CD4-positive, alpha-beta T cell treated with Interleukin-6 for 4 hours (primary cell): ENCODE data around the gene PLEKHG1.

Experiments used
- DNase-seq: peaks from one replicate; pipeline ENCODE4 v3.0.0-alpha.2; 2020; ENCODE audit warnings: mixed read lengths

The PLEKHG1 gene

DNA sequence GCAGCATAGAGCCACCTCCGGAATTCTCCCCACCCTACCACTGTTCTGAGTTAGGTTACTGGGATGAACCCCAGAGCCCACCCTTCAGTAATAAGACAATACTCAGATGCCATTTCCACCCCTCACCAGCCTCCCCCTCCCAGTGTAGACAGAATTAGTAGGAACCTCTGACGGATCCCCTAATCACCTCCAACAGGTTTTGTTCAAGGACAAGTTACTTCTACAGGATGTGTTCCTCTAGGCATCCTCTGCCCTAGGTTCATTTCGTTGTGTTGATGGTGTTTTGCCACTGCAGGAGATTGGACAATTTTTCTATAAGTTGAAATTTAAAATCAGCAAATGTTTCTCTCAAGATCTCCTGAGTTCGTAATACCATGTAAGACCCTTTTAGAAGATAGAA, 22.8 kb downstream of the PLEKHG1 start:
- DNase-seq = no peak

DNA sequence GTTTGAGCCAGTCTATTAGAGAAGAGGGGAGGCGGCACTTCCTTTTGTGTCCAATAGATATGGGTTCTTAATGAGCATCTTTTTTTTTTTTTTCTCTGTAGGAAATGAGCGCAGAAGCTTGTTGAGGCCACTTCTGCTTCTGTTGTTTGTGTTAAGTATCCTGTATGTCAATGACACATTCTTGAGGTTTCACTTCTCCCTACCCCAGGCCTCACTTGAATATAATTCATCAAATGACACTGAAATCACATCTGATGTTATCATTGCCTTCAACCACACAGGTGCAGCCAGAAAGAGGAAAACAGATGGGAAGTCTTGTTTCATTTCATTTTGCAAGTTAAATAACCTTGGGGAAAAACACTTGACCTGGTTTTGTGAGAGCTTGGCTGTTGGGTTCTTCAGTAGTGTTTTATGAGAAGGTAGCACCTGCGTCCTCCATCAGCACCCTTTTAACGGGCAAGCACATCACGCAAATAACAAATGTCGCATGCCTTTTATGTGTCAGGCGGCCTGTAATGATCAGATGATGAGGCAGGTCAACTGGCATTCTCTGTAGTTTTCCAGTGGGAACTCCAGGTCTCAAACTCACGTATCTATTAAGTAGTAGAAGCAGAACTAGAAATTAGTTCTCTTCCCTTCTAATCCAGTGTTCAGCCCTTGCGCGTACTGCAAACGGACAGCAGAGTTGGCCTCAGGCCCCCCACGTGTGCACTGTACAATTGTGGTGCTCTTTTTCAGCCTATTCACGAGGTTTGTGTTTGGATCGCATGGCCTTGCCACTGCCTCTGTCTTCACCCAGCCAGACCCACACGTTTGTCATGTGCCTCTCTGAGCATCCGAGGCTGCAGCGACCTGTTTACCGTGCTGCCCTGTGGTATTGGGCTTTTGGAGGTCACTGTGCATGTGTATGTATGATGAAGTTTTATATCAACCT, 23.5 kb downstream of the PLEKHG1 start:
- DNase-seq = no peak

DNA sequence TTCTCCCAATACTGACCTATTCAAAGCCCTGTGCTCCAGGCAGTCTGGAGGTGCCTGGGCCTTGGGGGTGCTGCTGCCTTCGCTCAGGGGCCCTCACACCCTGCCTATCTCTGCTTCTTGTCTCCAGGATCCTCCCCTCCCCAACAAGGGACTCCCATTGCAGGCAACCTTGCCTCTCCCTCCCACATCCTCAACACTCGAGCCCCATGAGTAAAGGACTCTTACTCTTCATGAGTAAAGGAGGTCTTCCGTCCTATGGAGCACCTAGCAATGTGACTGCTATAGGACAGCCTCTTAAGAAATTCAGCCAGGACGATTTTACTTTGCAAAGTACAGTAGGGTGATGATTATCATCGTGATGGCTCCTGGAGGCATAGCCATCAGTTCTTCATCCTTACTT, 24.5 kb downstream of the PLEKHG1 start:
- no peak for DNase-seq

DNA sequence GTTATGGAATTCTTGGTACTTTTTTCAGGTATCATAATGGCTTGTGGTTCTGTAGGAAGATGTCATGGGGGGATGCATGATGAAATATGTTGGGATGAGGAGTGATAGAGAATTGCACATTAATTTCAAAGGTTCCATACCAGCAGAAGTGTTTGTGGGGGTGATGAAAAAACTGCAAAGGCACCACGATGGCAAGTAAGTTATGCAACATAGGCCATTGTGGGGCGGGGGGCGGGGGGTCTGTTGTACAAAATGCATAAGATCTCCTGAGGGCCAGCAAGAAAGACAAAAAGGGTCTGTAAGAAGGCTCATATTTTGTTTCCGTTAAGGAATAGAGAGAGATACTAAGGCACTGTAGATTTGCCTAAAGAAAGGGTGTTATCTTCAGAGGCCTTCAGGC, 26.2 kb downstream of the PLEKHG1 start:
- DNase-seq = no peak

DNA sequence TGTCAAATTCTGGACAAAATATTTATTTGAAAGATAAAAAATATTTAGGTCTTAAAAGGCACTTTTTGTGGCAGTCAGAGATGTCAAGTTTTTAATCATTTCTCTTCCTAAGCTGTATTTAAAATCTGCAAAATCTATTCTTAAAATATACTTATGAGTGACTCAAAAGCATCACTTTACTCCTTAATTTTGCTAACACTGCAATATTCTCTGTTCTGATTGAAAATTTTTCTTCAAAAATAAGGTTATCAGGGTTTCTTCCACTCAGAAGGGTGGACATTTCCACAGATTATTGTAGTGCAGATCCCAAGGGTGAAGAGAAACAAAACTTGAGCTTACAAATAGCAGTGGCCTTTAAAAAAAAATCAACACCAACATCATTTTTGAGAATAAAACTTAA, 27.5 kb downstream of the PLEKHG1 start:
- DNase-seq = no peak

DNA sequence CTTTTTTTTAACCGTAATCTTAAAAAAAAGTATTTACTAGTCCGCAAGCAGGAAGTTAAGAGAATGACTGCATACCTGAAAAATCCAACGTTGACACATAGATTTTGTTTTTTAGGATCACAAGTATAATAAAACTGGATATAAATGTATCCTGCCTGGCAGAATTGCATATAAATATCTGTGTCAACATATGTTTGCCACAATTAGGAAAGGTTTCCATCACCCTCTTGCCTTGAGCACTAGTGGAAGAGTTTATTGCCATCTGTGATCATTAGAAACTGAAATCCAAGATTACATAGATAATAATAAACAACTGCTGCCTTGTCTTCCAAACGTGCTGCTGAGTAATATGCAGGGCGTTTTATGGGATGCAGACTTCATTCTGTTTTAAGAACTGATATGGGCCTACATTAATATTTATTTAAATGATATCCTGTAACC, 27.9 kb downstream of the PLEKHG1 start:
- DNase-seq = no peak

DNA sequence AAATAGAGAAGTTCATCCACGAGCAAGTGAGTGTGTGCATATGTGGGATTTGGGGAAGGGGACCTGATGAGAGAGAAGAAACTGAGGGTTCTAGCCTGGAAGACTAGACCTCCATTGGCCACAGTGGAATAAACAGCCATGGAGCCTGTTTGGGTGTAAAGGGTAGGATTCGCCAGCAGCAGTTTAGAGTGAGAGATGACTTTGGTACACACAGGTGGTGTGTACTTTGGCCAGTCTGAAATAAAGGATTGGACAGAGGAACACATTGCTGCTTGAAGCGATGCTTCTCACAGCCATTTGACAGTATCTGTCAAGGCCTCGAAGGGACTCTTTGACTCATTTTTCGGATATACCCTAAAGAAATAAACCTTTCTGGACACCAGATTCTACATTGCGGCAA, 29.2 kb downstream of the PLEKHG1 start:
- no peak for DNase-seq

DNA sequence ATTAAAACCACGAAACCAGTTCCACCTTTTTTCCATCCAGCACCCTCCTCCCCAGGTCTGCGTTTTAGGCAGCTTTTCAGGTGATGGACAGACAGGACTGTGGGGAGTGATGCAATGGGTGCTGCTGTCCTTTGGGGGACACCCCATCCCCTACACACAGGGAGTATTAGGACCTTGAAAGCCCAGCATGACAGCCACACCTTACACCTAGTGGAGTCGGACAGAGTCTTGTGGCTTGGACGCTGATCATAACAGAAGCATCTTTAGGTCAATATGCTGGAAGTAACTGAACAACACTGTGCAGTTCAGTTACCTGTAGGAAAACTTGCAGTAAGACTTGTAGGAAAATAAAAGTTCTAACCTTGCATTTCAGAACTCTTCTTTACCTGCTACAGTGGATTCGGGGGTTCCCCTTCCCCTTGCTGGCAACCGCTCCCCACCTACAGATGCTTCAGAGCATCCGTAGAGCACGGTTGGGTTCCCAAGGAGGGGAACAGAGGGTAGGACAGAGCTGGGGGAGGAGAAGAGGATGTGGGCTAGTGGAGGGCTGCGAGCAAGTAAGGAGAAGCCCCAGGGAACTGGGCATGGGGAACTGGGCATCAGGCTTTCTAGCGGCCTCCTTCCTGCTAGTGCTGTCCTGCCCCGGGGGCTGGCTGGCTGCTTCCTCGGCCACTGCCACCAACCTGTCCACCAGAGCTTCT, 31.7 kb downstream of the PLEKHG1 start:
- DNase-seq = no peak

DNA sequence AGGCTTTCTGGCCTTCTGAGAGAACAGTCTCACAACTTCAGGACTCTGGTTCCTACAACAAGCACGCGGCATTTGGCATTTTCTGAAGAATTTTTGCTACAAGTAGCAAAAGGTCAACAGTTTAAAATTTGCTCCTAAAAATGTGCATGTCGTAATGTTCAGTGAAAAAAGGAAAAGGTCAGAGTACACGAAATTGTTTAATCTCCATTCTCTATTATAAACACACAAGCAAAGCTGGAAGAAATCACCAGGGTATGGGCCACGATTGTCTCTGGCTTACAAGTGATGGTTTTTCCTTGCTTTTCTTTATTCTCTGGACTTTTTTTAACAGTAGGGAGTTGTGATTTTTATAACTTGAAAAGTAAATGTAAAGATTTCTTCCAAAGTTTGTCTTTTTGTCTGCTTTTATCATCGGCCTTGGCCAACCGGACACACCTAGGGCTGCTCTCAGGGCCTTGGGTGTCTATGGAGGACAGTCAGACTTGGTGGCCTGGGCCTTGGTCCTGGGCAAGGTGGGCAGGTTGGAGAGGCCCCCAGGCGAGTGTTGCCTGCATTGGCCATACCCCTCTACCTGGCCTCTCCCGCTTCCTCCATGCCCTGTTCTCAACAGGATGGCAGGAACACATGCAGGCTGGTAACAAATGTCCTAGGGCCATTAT, 32.4 kb downstream of the PLEKHG1 start:
- no peak for DNase-seq

DNA sequence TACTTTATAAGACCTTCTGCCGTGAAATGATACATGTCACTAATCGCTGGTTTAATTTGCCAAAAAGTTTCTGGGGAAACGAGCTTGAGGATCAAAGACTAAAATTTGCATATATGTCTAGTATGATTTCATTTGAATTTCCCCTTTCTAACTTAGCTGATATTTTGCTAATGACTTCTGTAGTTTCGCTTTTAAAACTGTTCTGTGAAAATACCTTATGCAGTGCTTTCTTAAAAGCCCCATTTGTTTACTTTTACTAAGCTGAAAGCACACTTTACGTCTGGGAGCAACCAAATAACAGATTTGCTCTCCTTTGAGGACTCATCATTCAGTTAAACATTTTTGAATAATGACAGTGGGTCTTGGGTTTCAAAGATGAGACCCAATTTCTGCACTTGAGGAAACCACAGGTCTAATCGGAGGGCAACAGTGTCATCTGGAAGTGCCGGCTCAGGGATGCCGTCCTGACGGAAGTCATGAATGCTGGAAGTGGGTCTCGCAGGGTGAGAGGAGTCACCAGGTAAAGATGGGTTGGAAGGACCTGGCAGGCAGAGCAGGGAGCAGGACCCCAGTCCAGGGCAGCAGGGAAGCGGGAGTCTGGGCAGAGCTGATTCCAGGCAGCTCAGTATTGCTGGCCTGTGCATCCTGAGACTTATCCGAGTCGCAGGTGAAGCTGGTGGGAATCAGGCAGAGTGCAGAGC, 33.2 kb downstream of the PLEKHG1 start:
- no peak for DNase-seq

DNA sequence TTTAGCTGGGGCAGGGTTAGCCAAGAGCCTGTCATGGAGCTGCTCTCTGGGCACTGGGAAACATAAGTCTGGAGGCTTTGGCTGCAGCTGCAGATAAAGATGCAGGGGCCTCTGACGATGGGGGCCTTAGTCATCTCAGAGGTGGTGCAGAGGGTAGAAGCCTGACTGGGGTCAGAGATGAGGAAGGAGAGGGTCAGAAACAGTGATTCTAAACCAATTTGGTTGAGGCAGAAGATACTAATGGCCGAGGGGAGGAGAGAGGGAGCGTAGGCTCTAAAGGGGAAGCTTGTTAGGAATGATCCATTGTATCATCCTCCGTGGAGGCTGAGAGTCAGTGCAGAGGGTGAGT, 33.8 kb downstream of the PLEKHG1 start:
- no peak for DNase-seq

DNA sequence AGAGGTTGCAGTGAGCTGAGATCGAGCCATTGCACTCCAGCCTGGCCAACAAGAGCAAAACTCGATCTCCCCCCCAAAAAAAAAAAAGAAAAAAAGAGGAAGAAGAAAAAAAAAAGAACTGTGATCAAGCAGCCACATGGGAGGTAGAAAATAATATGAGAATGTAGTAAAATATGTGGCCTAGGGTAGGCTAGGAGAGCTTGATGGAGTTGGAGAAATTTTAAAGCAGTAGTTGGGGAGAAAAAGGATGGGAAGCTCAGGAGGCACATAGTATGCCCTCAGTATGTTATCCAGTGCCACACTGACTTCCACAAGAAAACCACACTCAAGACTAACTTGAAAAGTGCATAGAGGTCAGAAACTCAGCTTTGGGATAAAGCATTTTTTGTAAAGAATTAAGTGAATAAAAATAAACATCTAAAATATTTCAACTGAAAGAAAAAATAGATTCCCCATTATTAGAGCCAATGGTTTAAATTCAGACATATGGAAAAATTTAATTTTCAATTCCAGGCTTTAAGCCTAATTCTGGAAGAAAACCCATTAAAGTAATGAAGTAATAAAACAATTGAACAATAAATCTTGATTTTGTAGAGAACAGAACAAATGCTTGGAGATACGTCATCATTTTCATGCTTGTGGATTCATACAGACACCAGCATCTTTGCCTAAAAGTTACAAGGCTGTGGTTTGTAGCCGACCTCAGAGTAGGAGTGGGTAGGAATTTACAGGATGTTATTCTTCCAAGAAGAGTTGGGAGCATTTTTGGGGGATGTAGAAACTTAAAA, 34.7 kb downstream of the PLEKHG1 start:
- no peak for DNase-seq

DNA sequence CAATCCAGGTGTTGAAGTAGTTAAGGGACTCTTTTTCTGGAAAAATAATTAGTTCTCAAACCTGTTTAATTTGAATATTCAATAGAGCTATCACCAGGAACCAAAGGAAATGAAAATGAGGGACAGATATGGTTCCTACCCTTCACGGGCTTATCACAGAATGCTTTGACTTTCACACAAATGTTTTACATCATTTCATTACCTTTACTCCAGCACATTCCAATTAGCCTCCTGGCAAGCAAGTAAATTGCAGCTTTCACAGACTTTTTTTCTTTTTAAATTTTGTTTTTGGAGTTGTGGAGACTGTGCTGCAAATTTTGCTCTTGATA, 35.2 kb downstream of the PLEKHG1 start:
- no peak for DNase-seq

DNA sequence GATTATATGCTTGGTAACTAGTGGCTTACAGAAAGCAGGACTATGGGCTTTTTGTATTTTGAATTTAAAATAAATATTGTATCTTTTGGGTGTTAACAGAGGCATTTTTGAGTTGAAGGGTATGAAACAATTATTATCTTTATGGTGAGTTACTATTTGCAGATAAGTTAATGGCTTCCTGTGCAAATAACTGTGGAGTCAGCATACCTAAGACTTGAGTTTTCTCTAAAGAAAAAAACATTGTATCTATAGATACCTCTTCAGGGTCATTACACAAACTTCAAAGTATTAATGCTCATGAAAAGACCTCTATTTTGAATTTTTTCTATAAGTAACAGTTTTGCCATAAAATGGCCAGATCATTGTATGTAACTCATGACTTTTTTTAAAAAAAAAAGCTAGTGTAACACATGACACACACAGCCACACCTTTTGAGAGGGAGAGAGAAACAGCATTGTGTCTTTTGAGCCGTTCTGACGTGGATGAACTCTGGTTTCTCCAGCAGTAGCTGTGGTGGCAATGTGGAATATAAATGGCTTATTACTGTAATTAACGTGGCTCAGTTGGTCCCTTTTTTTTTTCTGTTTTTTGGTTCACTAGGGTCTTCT, 36.3 kb downstream of the PLEKHG1 start:
- DNase-seq = no peak

DNA sequence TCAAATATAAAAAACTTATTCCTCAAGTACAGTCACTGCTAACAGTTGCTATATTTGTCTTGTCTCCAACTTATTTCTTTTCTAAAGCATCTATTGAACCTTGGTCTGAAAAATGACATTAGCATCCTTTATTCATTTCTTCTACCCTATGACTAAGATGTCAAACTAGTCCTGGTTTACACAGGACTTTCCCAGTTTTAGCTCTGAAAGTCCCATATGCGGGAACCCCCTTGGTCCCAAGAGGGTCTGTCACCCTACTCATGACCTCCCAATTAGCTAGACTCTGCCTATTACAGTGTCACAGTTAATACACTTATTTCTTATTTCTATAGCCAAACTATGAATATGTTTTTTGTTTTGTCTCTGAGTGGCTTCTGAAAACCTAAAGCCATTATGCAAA, 37.1 kb downstream of the PLEKHG1 start:
- DNase-seq = no peak

DNA sequence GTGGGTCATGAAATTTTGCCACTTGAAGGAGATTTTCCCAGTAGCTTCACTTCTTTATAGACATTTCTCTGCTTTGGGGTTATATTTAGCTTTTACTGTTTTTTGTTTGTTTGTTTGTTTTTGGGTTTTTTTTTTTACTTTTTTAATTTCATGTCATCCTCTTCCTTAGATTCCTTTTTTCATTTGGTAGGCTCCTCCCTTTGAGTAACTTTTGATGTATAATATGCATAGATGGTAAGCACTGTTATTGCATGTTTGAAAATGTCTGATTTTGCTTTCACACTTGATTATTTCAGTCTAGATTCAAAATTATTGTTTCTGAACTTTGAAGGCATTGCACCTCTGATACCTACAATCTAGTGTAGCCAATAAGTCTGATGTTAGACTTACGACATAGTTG, 37.6 kb downstream of the PLEKHG1 start:
- DNase-seq = no peak

DNA sequence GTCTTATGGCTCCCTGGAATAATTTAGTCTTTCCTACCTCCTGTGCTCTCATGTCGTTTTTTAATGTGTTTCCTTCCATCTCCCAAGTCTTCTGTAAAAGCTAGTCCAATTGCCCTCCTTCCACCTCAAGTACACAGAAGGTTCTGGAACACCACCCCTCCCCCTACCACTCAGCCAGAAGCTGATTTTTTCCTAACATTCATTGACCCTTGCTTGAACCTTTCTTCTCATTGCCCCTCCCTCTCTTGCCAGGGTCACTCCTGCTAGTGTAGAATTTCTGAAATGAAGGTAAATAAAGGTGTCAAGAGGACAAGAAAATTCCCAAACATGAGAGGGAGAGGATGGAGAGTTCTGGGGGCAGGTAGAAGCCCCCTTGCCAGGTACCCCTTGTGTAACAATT, 38.6 kb downstream of the PLEKHG1 start:
- no peak for DNase-seq

DNA sequence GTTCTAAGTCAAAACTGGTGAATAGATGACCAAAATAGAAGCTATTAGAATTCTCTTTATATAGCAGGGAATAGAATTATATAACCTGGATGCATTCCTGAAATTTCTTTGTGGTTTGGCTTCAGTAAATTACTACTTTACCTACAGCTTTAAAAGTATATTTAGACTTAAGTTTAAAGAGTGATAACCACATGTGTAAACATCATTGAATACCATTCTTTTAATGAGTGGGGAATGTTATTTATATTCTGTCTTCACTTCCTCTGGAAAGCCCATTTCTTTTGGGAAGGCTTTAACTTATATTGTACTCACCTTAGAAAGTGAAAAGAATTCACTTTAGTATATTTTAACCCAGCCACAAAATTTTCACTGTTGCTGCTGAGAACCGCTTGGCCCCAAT, 39.1 kb downstream of the PLEKHG1 start:
- DNase-seq = no peak

DNA sequence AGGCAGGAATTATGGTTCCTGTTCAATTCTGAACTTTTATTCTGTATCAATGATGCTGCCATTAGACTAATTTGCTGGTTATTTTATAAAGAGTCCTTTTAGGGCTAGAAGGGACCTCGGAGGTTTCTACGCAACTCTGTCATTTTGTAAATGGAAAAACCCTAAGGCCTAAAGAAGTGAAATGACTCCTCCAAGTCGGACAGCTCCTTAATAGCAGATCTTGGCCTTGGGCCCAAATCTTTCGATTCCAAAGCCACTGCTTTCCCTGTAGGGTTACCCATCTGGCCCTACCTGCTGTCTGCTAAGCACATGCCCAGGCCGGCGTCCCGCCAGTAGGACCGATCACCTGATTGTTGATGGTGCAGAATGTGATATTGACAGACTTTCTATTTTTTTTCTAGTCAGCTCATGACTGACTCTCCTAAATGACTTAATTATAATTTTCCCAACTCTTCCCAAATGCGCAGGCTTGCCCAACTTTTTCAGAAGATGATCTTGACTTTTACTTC, 40.2 kb downstream of the PLEKHG1 start:
- no peak for DNase-seq

DNA sequence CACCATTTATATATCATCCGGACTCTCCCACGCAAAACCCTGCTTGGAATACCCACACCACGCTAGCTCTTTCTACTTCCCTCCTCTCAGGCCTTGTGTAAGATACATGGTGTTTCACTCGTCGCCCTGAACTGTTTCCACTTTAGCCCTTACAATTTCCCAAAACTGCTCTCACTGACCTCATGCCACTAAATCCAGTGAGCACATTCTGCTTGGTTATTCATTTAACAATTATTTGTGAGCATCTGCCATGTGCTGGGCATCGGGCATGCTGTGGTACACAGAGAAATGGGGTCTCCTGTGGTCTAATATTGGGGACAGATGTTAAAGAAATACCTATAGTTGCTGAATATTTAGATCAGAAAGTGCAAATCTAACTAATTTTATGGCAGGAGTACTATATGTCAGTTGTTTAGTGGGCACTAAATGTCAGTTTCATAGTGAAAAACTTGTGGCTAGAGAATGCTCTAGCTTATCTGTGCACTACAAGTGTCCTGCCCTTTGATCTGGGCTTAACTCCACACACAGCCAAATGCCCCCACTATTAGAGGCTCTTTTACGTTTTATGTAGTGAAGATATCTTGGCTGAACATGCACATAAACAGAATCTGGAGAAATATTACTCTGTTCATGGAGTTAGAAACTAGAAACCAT, 41.0 kb downstream of the PLEKHG1 start:
- no peak for DNase-seq

DNA sequence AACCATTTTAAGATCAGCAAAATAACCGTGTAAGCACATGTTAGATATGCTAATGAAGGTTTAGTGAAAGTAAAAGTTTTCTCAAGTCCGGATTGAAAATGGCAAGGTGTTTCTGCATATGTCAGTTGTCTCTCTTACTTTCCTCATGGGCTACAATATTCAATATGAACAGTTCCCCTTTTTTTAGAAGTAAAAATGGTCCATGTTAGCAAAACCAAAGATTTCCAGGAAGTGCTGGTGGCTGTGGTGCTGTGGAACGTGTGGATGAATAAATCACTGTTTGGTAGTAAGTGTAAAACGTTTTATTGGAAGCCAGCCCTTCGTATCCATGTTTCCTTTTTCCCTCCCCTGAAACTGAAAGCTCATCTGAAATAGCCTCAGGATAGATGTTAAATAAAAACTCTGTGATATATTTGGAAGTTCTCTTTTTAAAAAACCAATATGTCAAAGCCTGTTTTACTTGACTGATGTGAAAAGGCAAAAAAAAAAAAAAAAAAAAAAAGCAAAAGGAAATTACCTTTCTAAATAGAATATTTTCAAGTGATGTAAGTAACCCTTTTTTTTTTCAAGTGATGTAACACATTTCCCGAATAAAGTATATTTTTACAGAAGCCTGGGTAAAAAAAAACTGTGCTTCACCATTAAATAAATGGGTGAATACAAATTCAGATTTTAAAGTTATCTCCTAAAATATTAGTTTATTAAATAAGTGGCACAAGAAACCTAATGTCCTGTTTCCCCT, 41.9 kb downstream of the PLEKHG1 start:
- no peak for DNase-seq
